SU-DHL-6 (cell line): ENCODE measurements around the gene CMTM3.

Experiments used
- H2AFZ ChIP-seq: fragments of 200-600 bp; sonication (generic); 2 replicates; pipeline ENCODE4 v1.6.1; 2014; ENCODE audit warnings: low read depth, mild to moderate bottlenecking, moderate library complexity, mixed read lengths, antibody characterized with exemption, low read length; ENCODE audit not compliant: severe bottlenecking
- H3F3A ChIP-seq: fragments of 200-600 bp; shearing (Covaris generic); 2 replicates; pipeline ENCODE4 v1.6.0; 2016; ENCODE audit warnings: antibody characterized with exemption, mild to moderate bottlenecking; ENCODE audit not compliant: insufficient read depth
- H3K27ac ChIP-seq: fragments of 200-600 bp; sonication (generic); 2 replicates; pipeline ENCODE4 v1.5.1; 2016; ENCODE audit warnings: low read depth, mild to moderate bottlenecking, low read length, moderate library complexity, mixed read lengths
- H3K27me3 ChIP-seq: fragments of 200-600 bp; sonication (generic), shearing (Covaris generic); 2 replicates; pipeline ENCODE4 v1.6.0; 2014; ENCODE audit warnings: mild to moderate bottlenecking, low read length
- H3K36me3 ChIP-seq: fragments of 200-600 bp; sonication (generic); 2 replicates; pipeline ENCODE4 v1.6.1; 2014; ENCODE audit warnings: mild to moderate bottlenecking, low read length, mixed read lengths
- H3K4me2 ChIP-seq: fragments of 300-600, 200-600 bp; shearing (Covaris generic), sonication (generic); 2 replicates; pipeline ENCODE4 v1.6.0; 2014; ENCODE audit warnings: low read length, low read depth, mild to moderate bottlenecking; ENCODE audit not compliant: poor library complexity, severe bottlenecking
- H3K4me3 ChIP-seq: fragments of 200-600 bp; sonication (generic); 2 replicates; pipeline ENCODE4 v1.5.1; 2014; ENCODE audit warnings: antibody characterized with exemption, low read length, mild to moderate bottlenecking, mixed read lengths; ENCODE audit not compliant: insufficient read depth, poor library complexity, severe bottlenecking
- H3K79me2 ChIP-seq: fragments of 200-600 bp; sonication (generic); 2 replicates; pipeline ENCODE4 v1.6.1; 2014; ENCODE audit warnings: mild to moderate bottlenecking, low read length, moderate library complexity; ENCODE audit not compliant: insufficient read depth
- H3K9ac ChIP-seq: fragments of 200-600 bp; sonication (generic); 2 replicates; pipeline ENCODE4 v1.7.0; 2014; ENCODE audit warnings: mild to moderate bottlenecking, low read length
- H3K9me2 ChIP-seq: fragments of 200-600 bp; sonication (generic); replicated peaks from 2 replicates; pipeline ENCODE4 v1.6.1; 2014; ENCODE audit warnings: low read length; ENCODE audit not compliant: insufficient read depth
- H3K9me3 ChIP-seq: fragments of 200-600 bp; sonication (generic); 2 replicates; pipeline ENCODE4 v1.6.1; 2014; ENCODE audit warnings: low read length, mixed read lengths; ENCODE audit not compliant: insufficient read depth
- H4K20me1 ChIP-seq: fragments of 200-600 bp; sonication (generic); 2 replicates; pipeline ENCODE4 v1.6.1; 2014; ENCODE audit warnings: low read depth, mild to moderate bottlenecking, antibody characterized with exemption, low read length, moderate library complexity, mixed read lengths
- CTCF ChIP-seq: fragments of 200-600 bp; sonication (generic); IDR thresholded peaks from one replicate; pipeline ENCODE4 v1.5.1; 2017; ENCODE audit warnings: antibody characterized with exemption, mild to moderate bottlenecking, low read length, moderate library complexity; ENCODE audit not compliant: insufficient read depth, poor library complexity, severe bottlenecking
- EZH2phosphoT487 ChIP-seq: fragments of 200-600 bp; sonication (generic), shearing (Covaris generic); conservative IDR thresholded peaks from 2 replicates; pipeline ENCODE4 v1.6.1; 2018; ENCODE audit warnings: mild to moderate bottlenecking, antibody characterized with exemption, low read length, moderate library complexity, mixed read lengths

CMTM3 gene

GRCh38 chr16:66562409-66562808 is 42.1 kb upstream of the CMTM3 start:
- no peaks in the 10 kb centered on the region for H3K9me2 ChIP-seq
- H4K20me1 ChIP-seq, result 0 out of 2 replicates have a peak, but pooled peaks cover 4% of the 10 kb centered on the region
- H3K4me2 ChIP-seq, result no peak overlapping the region

GRCh38 chr16:66562986-66563385 is 41.5 kb upstream of the CMTM3 start:
- H4K20me1 ChIP-seq, result 0 out of 2 replicates have a peak, but pooled peaks cover 4% of the 10 kb centered on the region
- H2AFZ ChIP-seq, result no peak overlapping the region
- no peak overlapping the region for H3K27ac ChIP-seq
- no peaks in the 10 kb centered on the region for H3K27me3 ChIP-seq
- no peak overlapping the region for H3K4me3 ChIP-seq
- no peaks in the 10 kb centered on the region for H3F3A ChIP-seq
- H3K9me2 ChIP-seq, result no peaks in the 10 kb centered on the region
- no peak overlapping the region for H3K4me2 ChIP-seq
- H3K9me3 ChIP-seq, result no peaks in the 10 kb centered on the region
- no peaks in the 10 kb centered on the region; the same call in 1 of the 2 replicates for H3K79me2 ChIP-seq
- no peak for TF ChIP-seq EZH2phosphoT487
- TF ChIP-seq CTCF, result no peak
- no peak overlapping the region for H3K9ac ChIP-seq
- peaks cover 21% of the 10 kb centered on the region for H3K36me3 ChIP-seq

More at GRCh38 chr16:66562409-66562808, 42.1 kb upstream of the CMTM3 start:
- Histone ChIP-seq H3K36me3 (peaks cover 20% of the 10 kb centered on the region), H3K4me3 (no peak overlapping the region), H3K9ac (no peak overlapping the region), H2AFZ (no peak overlapping the region), H3F3A (no peaks in the 10 kb centered on the region), H3K27me3 (no peaks in the 10 kb centered on the region), H3K27ac (no peak overlapping the region), H3K9me3 (no peaks in the 10 kb centered on the region), H3K79me2 (no peaks in the 10 kb centered on the region; the same call in 1 of the 2 replicates)
- TF ChIP-seq CTCF, result no peak
- no peak for TF ChIP-seq EZH2phosphoT487

GRCh38 chr16:66563574-66564334 is 40.8 kb upstream of the CMTM3 start:
- no peaks in the 10 kb centered on the region for H3K9me2 ChIP-seq
- no peak overlapping the region for H3K9ac ChIP-seq
- no peak overlapping the region for H3K27ac ChIP-seq
- peaks cover 17% of the 10 kb centered on the region for H3K36me3 ChIP-seq
- H3K27me3 ChIP-seq, result no peaks in the 10 kb centered on the region
- H3K9me3 ChIP-seq, result no peaks in the 10 kb centered on the region
- no peak overlapping the region for H3K4me3 ChIP-seq
- H3K79me2 ChIP-seq, result no peaks in the 10 kb centered on the region; the same call in 1 of the 2 replicates
- 0 out of 2 replicates have a peak, but pooled peaks cover 4% of the 10 kb centered on the region for H4K20me1 ChIP-seq
- no peaks in the 10 kb centered on the region for H3F3A ChIP-seq
- no peak overlapping the region for H3K4me2 ChIP-seq
- H2AFZ ChIP-seq, result no peak overlapping the region
- no peak for TF ChIP-seq CTCF
- TF ChIP-seq EZH2phosphoT487, result no peak
